Lower leg skin (tissue), 4 donors: ENCODE results near the gene TIPARP. TPM values are rescaled to one million over a fixed set of nuclear protein-coding genes. Genes with fewer than 3 reads are reported as not detected.

ENCODE experiments used
- DNase-seq, 2 donors: peaks; one replicate each; pipeline ENCODE4 v3.0.0-alpha.2; 2019; ENCODE audit warnings: low spot score in 2 of 2
- H3K4me3 ChIP-seq: fragments of 200-600 bp; sonication (generic); 2 replicates; pipeline ENCODE4 v1.5.1; 2017; ENCODE audit warnings: mild to moderate bottlenecking, low read depth; ENCODE audit not compliant: poor library complexity, severe bottlenecking
- POLR2A ChIP-seq, 2 donors: fragments of 450-650 bp; IDR thresholded peaks; one replicate each; pipeline ENCODE4 v1.6.1; 2016 to 2017; ENCODE audit warnings: antibody characterized with exemption in 2 of 2, mild to moderate bottlenecking in 1 of 2, moderate library complexity in 1 of 2
- WGBS, 2 donors: methylation state at CpG; one replicate each; pipeline ENCODE4 v1.1.5; 2018; 5-methylcytosine and 5-hydroxymethylcytosine counted together
- intact Hi-C: fragments of 100-400 bp; cut with DNase I; formaldehyde crosslinking; loops from one replicate; pipeline ENCODE4 v1.15.0; 2023; ENCODE audit warnings: low total_unique reads
- total RNA-seq, 4 donors: library from RNA; depleted of rRNA; stranded (reverse); fragments of >200 nt; gene quantifications; one replicate each; pipeline ENCODE4 v1.1.0, GENCODE V29; 2016
- TF ChIP-seq, protein P1 (sequence below), 3 donors: fragments of 450-650 bp; IDR thresholded peaks; one replicate each; pipeline ENCODE4 v1.5.1; 2016; ENCODE audit warnings: antibody characterized with exemption in 3 of 3, mild to moderate bottlenecking in 3 of 3, moderate library complexity in 2 of 3

TIPARP gene, protein sequence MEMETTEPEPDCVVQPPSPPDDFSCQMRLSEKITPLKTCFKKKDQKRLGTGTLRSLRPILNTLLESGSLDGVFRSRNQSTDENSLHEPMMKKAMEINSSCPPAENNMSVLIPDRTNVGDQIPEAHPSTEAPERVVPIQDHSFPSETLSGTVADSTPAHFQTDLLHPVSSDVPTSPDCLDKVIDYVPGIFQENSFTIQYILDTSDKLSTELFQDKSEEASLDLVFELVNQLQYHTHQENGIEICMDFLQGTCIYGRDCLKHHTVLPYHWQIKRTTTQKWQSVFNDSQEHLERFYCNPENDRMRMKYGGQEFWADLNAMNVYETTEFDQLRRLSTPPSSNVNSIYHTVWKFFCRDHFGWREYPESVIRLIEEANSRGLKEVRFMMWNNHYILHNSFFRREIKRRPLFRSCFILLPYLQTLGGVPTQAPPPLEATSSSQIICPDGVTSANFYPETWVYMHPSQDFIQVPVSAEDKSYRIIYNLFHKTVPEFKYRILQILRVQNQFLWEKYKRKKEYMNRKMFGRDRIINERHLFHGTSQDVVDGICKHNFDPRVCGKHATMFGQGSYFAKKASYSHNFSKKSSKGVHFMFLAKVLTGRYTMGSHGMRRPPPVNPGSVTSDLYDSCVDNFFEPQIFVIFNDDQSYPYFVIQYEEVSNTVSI
- 10 to 100 TPM; 59.1 to 70.3 (median 68.5) TPM for total RNA-seq

DNA sequence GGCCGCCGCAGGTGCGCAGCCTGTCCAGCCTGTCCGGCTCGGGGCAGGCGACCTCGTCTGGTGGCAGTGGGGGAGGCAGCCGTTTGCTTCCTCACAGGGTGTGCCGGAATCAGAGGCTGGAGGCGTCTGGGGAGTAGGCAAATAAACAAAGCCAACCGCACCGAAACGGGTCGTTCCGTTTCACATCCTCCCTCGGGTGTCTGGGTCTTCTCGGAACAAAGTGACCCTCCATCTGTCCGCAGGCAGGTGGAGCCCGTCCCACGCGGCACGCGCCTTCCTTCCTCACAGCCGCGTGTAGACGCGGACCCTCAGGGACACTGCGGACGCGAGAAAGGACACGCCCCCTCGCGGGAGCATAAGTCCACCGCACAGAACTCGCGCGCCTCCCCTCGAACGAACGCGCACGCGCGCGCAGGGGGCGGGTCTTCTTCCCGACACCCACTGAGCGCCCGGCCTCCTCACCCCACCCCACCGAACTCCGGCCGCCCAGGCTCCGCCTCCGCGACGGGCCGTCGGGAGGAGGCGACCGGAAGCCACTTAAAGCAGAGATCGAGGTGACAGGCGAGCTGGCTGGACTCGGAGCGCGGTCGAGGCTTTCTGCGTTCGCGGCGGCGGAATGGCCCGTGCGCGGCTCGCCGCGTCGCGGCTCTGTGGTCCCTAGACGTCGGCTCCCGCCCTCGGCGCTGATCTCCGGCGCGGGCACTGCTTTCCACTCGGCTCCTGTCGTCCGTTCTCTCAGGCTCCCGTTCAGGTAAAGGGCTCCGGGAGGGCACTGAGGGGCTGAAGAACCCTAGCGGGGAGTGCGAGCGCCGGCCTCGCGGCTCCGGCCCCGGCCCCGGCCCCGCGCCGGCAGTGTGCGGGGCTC, at the start of gene TIPARP:
TIPARP (plus strand) TSS at position 545 of the 865 bp plus-strand sequence. CDS start 3,108 bp downstream, outside the sequence.
- DNase-seq = peak; percentile 99 to 100
- intact Hi-C loops = loop anchor here (2.0 to 10.0 kb wide), 3 partner anchors 143 to 461 kb away; no protein-coding TSS in a partner anchor
- peak within 1 kb of the TSS; percentile 92 for H3K4me3 ChIP-seq
- TF ChIP-seq, protein P1, sequence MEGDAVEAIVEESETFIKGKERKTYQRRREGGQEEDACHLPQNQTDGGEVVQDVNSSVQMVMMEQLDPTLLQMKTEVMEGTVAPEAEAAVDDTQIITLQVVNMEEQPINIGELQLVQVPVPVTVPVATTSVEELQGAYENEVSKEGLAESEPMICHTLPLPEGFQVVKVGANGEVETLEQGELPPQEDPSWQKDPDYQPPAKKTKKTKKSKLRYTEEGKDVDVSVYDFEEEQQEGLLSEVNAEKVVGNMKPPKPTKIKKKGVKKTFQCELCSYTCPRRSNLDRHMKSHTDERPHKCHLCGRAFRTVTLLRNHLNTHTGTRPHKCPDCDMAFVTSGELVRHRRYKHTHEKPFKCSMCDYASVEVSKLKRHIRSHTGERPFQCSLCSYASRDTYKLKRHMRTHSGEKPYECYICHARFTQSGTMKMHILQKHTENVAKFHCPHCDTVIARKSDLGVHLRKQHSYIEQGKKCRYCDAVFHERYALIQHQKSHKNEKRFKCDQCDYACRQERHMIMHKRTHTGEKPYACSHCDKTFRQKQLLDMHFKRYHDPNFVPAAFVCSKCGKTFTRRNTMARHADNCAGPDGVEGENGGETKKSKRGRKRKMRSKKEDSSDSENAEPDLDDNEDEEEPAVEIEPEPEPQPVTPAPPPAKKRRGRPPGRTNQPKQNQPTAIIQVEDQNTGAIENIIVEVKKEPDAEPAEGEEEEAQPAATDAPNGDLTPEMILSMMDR (IDR thresholded peaks at IDR 0.05) = peak in 1 of 3 donors; percentile 76
- peak in 1 of 2 donors; percentile 87 for TF ChIP-seq POLR2A (IDR thresholded peaks at IDR 0.05)
- WGBS, 2 donors = 0% methylated on average over 57 to 70 of the region's 105 CpGs

DNA sequence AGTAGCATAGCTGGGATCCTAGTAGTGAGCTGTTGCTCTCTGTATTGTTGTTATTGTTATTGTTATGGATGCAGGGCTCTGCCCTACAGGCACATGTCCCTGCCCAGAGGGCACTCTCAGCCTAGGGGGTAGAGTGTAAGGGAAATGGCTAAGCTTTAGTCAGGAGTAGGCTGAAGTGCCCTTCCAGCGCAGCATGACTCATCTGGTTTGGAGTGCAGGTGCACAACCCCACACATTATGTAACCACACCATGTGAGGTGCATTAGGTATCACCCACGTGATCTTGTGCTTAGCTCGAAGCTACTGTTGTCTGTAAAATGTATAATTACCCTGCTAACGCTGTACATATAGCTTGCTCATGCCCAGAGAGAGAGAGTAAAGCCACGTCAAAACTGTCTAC, 48.3 kb upstream of the TIPARP start:
- 45 to 66% methylated on average over 5 of the region's 5 CpGs for WGBS, 2 donors
- no peak for TF ChIP-seq POLR2A (IDR thresholded peaks at IDR 0.05)
- TF ChIP-seq, protein P1 (IDR thresholded peaks at IDR 0.05) = no peak
- no peak for DNase-seq
- intact Hi-C loops = no loop called here
- no peak overlapping the region for H3K4me3 ChIP-seq

DNA sequence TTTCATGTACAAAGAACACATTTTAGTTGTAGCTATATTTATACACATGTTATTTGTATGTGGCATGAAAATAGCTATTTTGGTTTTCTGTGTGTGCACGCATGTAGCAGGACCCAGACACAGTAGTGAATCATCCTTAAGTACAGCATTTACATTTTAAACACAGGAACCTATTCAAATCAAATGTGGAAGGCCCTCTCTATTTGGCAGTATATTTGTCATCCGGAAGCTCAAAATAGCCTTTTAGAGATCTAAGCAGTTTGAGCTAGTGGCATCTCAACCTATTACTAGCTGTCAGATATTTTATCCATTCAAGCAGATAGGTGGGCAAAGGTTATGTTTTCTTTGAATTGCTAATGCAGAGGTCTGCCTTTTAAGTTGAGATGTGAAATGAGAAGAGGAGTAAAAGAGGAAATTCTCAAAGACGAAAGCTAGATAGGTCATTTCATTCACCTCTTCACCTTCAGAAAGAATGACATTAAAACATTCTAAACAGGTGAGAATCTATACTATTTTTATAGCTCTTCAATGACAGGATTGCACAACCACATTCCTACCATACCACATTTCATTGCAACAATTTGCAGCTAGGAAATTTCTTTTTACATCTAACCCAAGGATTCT, 46.3 kb upstream of the TIPARP start:
- intact Hi-C loops = no loop called here
- 68 to 79% methylated on average over 3 of the region's 3 CpGs for WGBS, 2 donors
- no peak overlapping the region for H3K4me3 ChIP-seq
- no peak for TF ChIP-seq POLR2A (IDR thresholded peaks at IDR 0.05)
- TF ChIP-seq, protein P1 (IDR thresholded peaks at IDR 0.05) = no peak
- no peak for DNase-seq

DNA sequence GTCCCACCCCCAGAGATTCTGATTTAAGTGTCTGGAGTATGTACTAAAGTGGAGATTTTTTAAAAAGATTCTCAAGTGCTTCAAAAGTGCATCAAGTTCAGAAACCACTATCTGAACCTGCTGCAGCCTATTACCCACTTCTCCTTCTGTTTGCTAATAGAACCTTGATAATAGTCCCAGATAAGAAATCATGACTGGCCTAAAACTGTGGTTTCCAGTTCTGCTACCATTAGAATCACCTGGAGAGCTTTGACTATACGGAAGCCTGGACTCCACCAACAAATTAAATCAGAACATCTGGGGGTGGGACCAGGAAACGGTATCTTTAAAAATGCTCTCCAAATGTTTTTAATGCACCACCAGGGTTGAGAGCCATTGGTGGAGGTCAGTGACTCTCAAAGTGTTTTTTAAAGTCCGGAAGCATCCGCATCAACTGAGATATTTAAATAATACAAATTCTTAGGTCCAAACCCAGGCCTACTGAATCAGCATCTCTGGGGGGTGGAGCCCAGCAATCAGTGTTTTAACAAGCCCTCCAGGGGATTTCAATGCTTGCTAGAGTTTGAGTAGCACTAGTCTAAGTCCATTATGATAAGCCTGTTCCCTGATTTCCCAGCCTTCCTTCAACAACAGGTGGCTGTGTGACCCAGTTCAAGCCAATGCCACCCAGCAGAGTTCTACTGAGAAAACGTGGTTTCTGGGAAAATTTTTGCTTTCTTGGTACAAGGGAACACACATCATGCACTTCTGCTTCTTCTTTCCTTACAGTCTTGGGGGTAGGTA, 45.4 kb upstream of the TIPARP start:
- TF ChIP-seq, protein P1 (IDR thresholded peaks at IDR 0.05) = no peak
- TF ChIP-seq POLR2A (IDR thresholded peaks at IDR 0.05) = no peak
- intact Hi-C loops = no loop called here
- WGBS, 2 donors = 78 to 79% methylated on average over 5 of the region's 5 CpGs
- no peak for DNase-seq
- no peak overlapping the region for H3K4me3 ChIP-seq
